GM12891 (cell line): ENCODE measurements around the gene OTP.

ENCODE experiments used
- POLR2A ChIP-seq: IDR thresholded peaks from 2 replicates; pipeline ENCODE4 v1.6.1; 2011; ENCODE audit warnings: low read depth, low read length, control low read depth
- POLR2AphosphoS5 ChIP-seq: IDR thresholded peaks from 2 replicates; pipeline ENCODE4 v1.6.1; 2011; ENCODE audit warnings: low read depth, low read length, control low read depth
- POU2F2 ChIP-seq: IDR thresholded peaks from 2 replicates; pipeline ENCODE4 v1.6.1; 2011; ENCODE audit warnings: low read depth, mild to moderate bottlenecking, control low read depth, low read length, moderate library complexity

- TF ChIP-seq POLR2A (no peak), POLR2AphosphoS5 (no peak), POU2F2 (no peak)
Measured at GRCh38 chr5:77599679-77600078, 38.8 kb downstream of the OTP start.
